HEK293T (cell line): ENCODE data around the gene RNGTT.

Experiments used
- ELF4 ChIP-seq: fragments of 450-650 bp; IDR thresholded peaks from 2 replicates; pipeline ENCODE4 v1.6.1; 2017; ENCODE audit warnings: antibody characterized with exemption
- FOXA1 ChIP-seq: fragments of 450-650 bp; IDR thresholded peaks from 2 replicates; pipeline ENCODE4 v1.6.1; 2016; ENCODE audit warnings: mild to moderate bottlenecking
- FOXM1 ChIP-seq: fragments of 450-650 bp; IDR thresholded peaks from 2 replicates; pipeline ENCODE4 v1.6.1; 2017; ENCODE audit warnings: mild to moderate bottlenecking, borderline replicate concordance
- NFRKB ChIP-seq: fragments of 450-650 bp; IDR thresholded peaks from 2 replicates; pipeline ENCODE4 v1.6.1; 2016; ENCODE audit warnings: mild to moderate bottlenecking, moderate library complexity
- SP1 ChIP-seq: fragments of 450-650 bp; IDR thresholded peaks from 2 replicates; pipeline ENCODE4 v1.6.1; 2017
- SUZ12 ChIP-seq: fragments of 450-650 bp; IDR thresholded peaks from 2 replicates; pipeline ENCODE4 v1.6.1; 2016; ENCODE audit warnings: mild to moderate bottlenecking
- ZNF384 ChIP-seq: fragments of 450-650 bp; IDR thresholded peaks from 2 replicates; pipeline ENCODE4 v1.6.1; 2016

GRCh38 chr6:88584581-88585275, 378.7 kb downstream of the RNGTT start:
- TF ChIP-seq ZNF384 (no peak), FOXA1 (no peak), NFRKB (no peak), SP1 (no peak), SUZ12 (no peak), FOXM1 (no peak), ELF4 (no peak)
